GM18519 (cell line): ENCODE results near the gene SETD1A.

ENCODE experiments used
- ATAC-seq: cut with Tn5 transposase; IDR thresholded peaks from one replicate; pipeline ENCODE4 v1.9.1; 2021; ENCODE audit warnings: mild to moderate bottlenecking, moderate library complexity; ENCODE audit not compliant: unreplicated experiment, low FRiP score

Gene SETD1A

DNA sequence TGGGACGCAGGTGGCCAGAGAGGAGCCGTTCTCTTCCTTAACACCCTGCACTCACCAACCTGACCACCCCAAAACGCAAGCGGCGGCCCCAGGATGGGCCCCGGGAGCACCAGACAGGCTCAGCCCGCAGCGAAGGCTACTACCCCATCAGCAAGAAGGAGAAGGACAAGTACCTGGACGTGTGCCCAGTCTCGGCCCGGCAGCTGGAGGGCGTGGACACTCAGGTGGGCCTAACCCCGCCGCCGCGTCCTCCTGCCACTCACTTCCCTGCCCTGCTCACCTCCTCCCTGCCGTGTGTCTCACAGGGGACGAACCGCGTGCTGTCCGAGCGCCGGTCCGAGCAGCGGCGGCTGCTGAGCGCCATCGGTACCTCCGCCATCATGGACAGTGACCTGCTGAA lies 22.9 kb downstream of the SETD1A start:
- ATAC-seq = no peak

DNA sequence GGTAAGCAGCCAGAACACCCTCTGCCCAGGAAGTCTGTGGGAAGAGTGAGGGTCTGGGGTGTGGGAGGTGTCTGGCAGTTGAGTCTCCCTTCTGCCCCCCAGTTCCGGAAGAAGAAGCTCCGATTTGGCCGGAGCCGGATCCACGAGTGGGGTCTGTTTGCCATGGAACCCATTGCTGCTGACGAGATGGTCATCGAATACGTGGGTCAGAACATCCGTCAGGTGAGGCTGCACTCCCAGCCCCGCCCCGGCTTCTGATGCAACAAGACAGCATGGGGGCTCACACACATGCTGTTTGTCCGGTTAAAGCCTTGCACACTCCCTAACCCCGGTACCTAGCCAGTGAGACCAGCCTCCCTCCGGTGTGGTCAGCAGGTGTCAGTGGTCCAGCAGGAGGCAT lies 23.4 kb downstream of the SETD1A start:
- ATAC-seq = no peak

DNA sequence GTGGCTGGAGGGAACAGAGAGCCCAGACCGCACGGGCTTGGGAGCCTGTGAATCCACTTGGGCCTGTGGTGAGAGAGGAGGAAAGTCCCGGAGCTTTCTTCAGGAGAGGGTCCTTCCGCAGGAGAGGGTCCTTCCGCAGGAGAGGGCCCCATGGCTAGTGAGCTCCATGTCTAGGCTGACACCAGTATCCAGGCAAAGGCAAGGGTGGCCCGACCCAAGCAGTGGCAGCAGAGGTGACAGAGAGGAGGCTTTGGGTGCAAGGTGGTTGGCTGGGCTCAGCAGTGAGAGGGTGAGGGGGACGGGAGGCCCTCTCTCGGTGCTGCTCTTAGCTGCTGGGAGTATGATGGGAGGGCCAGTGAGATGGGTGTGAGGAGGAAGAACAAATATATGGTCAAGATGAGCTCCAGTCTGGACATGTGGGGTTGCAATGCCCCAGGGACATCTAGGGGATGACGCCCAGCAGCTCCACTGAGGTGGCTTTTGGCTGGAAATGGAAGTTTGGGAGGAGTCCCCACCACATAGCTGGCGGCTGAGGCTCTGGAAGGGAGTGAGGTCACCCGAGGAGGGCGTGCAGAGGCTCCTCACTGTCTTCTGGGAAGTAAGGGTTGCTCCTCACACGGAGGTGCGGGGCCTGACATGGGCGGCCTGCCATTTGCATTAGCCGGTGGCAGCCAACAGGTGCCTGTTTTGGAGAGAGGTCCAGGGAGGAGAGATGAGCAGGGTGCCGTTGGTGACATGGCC lies 25.2 kb downstream of the SETD1A start:
- ATAC-seq = no peak

DNA sequence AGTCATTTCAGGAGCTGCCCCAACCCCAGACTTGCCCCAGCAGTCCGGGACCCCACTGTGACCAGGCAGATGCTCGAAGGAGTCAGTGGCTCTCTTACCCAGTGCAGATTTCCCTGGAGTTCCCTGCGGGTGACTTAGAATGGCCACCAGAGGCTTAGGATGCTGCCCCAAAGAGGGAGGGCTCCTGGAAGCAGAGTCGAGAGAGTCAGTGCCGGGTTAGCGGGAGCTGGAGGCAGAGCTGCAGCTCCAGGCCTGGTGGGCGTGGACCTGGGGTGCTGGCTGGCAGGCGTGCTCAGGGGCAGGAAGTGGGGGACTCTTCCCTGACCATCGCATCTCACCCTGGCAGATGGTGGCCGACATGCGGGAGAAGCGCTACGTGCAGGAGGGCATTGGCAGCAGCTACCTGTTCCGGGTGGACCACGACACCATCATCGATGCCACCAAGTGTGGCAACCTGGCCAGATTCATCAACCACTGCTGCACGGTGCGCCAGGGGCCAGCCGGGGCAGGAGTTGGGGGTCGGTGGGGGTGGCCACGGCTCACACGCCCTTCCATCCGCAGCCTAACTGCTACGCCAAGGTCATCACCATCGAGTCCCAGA lies 25.8 kb downstream of the SETD1A start:
- ATAC-seq = no peak

DNA sequence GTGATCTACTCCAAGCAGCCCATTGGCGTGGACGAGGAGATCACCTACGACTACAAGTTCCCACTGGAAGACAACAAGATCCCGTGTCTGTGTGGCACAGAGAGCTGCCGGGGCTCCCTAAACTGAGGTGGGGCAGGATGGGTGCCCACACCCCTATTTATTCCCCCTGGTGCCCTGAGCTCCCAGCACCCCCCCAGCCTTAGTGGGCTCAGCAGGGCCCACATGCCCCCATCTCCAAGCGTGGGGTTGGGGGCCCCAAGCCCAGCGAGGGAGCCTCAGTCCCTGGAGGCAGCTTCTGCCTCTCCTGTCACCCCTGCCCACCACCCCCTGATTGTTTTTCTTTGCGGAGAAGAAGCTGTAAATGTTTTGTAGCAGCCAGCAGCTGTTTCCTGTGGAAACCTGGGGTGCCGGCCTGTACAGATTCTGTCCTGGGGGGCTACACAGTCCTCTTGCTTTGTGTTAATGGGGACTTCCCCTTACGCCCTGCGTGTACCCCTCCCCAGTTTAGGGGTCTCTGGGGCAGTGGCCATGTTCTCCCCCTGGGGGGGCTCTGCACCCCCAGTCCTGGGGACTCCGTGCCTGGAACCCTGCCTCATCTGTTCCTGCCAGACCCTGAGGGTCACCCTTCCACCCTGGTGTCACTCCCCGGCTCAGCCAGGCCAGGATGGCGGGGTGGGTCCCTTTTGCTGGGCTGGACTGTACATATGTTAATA lies 26.5 kb downstream of the SETD1A start:
- ATAC-seq = no peak

DNA sequence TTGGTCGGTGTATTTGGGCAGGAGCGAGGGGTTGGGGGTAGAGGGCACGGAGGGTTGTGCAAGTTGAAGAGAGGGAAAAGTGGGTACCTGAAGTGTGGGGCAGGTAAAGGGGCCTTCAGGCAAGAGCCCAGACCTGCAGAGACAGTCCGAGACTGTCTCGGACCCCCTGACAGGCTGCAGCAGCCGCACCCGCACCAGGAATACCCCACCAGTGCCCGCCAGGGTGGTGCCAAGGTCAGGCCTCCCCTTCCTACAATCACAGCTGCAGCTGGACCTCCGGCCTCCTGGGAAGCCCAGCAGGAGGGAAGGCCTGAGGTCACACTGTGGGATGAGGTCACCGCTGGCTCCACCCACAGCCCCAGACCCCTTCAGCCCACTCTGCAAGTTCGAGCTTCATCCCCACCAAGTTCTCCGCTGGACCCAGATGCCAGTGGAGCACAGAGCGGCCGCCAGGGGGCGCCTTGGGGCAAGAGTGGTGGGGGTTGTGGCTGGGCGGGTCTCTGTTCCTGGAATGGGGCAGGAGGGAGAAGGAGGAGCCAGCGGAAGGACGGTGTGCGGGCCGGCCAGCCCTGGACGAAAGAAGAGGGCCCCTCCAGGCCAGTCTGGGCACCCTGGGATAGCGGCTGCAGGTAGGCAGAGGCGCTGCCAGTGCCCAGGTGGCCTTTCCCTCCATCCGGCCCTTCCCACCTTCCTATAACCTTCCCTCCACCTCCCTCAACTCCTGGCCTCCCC lies 27.3 kb downstream of the SETD1A start, which contains the start of gene HSD3B7:
TSS of gene HSD3B7 (plus strand) at position 539 of the 732 bp plus-strand sequence. CDS start 452 bp downstream, outside the sequence.
- no peak for ATAC-seq

DNA sequence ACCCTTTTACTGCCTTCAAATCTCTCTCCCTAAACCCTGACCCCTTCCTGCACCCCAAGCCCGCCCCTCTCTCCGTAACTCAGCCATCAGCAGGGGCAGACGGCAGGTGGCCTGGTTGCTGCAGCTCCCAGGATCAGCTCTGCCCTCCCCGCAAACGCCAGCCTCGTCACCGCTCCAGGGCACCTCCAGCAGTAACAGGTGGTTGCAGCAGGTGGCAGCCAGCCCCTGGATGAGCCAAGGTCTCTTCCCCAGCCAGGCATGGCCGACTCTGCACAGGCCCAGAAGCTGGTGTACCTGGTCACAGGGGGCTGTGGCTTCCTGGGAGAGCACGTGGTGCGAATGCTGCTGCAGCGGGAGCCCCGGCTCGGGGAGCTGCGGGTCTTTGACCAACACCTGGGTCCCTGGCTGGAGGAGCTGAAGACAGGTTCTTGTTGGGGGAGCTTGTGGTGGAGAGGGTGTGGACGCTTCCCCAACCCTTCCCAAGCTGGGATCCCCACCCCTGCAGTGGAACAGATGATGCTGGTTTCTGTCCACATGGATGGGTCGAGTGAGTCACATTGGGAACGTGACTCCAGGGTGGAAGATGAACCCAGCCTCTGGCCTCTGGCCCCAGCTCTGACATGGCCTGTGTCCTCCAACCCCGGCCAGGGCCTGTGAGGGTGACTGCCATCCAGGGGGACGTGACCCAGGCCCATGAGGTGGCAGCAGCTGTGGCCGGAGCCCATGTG lies 28.0 kb downstream of the SETD1A start:
- no peak for ATAC-seq

DNA sequence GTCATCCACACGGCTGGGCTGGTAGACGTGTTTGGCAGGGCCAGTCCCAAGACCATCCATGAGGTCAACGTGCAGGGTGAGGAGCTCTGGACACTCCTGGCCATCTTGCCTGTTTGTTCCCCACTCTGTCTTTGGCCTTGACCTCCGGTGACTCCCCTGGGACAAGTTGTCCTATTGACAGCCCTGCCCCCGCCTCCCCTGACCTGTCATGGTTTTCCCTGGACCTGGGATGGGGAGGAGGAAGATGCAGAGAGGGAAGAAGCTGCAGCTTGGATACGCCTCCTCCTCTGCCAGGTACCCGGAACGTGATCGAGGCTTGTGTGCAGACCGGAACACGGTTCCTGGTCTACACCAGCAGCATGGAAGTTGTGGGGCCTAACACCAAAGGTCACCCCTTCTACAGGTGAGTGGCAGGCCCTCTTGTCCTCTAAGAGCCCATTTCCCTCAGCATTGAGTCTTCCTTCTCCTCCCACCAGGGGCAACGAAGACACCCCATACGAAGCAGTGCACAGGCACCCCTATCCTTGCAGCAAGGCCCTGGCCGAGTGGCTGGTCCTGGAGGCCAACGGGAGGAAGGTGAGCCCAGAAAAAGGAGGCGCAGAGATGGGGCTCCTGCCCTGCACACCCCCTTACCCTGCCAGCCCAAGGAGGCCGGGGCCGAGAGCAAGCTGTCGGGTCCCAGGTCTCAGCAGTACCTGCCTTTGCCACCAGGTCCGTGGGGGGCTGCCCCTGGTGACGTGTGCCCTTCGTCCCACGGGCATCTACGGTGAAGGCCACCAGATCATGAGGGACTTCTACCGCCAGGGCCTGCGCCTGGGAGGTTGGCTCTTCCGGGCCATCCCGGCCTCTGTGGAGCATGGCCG lies 28.8 kb downstream of the SETD1A start:
- no peak for ATAC-seq

DNA sequence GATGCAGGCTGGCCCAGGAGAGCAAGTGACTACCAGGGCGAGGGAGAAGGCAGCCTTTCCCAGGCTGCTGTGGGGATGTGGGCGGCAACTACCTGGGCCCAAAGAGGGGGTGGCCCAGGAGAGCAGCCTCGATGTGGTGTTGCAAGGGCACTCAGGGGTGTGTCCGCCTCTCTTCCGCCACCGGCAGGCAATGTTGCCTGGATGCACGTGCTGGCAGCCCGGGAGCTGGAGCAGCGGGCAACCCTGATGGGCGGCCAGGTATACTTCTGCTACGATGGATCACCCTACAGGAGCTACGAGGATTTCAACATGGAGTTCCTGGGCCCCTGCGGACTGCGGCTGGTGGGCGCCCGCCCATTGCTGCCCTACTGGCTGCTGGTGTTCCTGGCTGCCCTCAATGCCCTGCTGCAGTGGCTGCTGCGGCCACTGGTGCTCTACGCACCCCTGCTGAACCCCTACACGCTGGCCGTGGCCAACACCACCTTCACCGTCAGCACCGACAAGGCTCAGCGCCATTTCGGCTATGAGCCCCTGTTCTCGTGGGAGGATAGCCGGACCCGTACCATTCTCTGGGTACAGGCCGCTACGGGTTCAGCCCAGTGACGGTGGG lies 30.1 kb downstream of the SETD1A start:
- ATAC-seq = no peak

DNA sequence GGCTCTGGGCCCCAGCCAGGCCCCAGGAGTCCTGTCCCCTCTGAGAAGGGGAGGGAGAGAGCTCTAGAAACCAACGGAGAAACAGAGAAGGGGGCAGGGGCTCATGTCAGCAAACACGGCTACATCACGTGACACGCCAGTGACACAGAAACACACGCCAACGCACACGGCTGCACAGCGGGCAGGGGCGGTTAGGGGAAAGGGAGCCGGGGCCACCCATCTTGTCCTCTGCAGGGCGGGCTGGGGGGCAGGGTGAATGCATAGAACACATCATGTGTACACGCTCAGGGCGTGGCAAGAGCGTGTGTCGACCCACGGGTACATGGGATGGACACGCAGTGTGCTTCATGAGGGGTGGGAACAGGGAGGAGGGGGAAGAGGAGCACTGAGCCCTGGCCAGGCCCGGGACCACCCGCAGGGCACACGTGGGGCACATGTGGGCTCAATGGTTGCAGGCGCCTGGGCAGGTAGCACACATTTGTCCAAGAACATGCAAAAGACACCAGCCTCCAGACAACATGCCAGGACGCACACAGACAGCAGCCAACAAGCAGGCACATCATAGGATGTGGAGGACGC lies 32.0 kb downstream of the SETD1A start:
- ATAC-seq = no peak

DNA sequence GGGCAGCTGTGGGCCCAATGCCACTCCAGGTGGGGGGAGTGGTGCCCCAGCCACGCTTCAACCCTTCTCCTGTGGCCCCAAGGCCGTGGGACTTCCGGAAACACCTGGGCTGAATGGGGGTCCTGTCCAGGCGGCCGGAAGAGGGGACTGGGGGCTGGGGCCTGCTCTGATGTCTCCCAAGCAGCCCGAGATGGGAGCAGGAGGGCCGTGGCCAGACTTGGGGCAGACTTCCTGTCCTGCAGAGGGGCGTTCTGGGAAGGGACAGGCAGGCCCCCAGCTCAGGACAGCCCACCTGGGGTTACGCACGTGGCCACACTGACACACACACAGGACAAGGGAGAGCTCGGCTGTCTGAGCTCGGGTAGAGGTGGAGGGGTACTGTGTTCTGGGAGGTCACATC lies 32.6 kb downstream of the SETD1A start:
- no peak for ATAC-seq

DNA sequence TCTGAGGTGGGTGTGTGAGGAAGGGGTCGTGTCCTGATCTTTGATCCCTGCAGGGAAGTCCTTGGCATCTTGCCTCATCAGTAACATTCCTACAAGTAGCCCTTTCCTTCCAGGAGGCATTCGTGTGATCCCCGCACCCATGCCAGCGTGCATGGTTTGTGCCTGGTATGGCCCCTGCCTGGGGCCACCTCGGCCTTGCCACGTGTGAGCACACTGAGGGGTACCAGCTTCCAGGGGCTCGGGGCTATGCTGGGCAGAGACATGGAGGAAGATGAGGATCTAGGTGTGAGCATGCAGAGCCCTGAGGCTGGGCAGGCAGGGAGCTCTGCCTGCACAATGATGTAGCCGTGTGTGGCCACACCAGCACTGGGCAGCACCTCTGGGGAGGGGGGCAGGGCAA lies 33.5 kb downstream of the SETD1A start:
- no peak for ATAC-seq

DNA sequence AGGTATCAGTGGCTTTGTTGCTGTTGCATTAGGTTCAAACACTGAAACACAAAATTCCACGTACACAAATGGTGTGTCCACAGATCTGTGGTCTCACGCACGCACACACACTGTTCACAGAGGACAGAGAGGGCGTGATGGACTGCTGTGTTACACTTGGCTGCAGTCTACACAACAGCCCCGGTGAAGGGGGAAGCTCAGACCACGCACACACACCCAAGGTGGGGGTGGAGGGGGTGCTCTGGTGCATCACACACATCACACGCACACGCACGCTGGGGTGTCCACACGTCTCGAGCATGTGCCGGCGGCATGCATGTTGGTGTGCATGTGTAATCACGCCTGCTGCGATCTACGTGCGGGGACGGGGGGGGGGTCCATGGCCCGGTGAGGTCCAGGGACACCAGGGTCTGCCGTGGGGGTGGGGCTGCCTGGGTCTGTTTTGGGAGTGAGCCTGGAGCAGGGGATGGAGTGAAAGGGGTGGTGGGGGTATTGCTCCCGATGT lies 34.8 kb downstream of the SETD1A start:
- no peak for ATAC-seq

DNA sequence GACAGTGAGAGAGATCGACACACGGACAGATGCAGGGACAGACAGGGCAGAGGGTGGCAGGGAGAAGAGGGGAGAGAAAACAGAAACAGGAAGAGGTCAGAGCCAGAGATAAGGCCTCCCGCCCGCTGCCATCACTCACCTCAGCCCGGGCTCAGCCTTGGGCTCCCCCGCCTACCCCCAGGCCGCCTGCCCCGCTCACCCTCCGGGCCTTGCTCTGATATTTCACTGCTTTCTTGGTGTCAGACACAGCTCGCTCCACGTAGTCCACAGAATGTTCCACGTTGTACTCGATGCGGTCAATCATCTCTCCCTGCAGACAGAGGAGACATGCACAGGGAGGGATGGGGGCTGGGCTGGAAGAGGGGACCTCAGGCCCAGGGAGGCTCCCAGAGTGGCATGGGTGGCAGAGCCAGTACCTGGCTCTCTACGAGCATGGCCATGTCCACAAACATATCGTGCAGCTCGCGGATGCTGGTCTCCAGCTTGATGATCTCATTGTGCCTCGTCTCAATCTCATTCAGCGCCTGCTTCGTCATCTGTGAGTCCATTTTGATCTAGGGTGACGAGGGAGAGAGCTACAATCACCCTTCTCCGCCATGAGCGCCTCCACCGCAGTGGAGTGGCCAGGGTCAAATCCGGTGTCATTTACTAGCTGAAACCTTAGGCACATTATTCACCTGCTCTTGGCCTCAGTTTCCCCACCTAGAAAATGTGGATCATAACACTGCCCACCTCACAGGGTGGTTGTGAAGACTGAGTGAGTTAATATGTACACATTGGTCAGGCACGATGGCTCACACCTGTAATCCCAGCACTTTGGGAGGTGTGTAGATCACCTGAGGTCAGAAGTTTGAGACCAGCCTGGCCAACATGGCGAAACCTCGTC lies 35.6 kb downstream of the SETD1A start:
- ATAC-seq = no peak

DNA sequence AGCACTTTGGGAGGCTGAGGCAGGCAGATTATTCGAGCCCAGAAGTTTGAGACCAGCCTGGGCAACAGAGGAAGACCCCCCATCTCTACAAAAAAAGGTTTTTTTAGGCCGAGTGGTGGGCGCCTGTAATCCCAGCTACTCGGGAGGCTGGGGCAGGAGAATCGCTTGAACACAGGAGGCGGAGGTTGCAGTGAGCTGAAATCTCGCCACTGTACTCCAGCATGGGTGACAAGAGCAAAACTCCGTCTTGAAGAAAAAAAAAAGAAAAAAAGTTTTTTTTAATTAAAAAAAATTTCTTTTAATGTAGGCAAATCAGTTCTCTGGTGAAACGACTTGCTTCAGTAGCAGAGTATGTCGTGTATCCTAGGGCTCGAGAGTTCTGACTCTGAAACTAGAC lies 38.4 kb downstream of the SETD1A start:
- ATAC-seq = no peak

DNA sequence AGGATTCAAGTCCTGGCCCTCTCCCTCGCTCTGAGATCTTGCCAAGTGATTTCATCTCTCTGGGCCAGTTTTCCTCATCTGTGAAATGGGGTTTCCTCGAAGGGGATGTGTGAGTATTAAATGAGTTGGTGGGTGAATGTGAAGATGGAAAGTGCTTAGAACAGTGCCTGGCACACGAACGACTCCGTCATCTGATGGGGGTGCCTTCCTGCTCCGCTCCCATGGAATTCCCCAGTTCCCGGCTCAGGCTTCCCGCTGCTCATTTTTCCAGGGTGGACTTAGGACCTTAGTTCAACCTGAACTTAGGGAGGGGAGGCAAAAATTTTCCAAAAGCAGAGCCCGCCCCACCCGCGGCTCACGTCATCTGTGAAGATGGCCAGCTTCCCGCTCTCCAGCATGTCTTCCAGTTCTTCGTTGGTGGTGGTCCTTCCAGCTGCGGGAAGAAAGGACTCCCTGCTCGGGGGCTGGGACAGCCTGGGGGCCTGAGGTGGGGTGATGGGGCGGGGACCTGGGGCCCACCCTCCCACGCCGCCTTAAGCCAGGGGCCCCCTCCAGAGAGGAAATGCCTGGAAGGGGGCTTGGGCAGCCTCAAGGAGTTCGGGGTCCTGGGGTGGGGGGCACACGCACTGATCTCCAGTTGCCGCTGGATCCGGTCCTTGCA lies 38.9 kb downstream of the SETD1A start:
- ATAC-seq = no peak
